ENCODE data around the gene SEC24C. TPM values are rescaled to one million over a fixed set of nuclear protein-coding genes. Genes with fewer than 3 reads are reported as not detected.

Gene SEC24C
- total RNA-seq, 4 donors from 2014 or later, result 47.5 to 65.1 (median 49.6) TPM

- Histone ChIP-seq H3K4me3 (no peak overlapping the region), H3K4me1 (peaks cover 0 to 27% (median 0%) of the 10 kb centered on the region in 3 donors), H3K27ac (peak overlapping the region in 3 of 4 donors; percentile 32 to 72 (median 61)), H3K9me3 (no peaks in the 10 kb centered on the region), H3K27me3 (no peaks in the 10 kb centered on the region), H3K36me3 (peaks cover 0 to 94% of the 10 kb centered on the region in 2 donors)
- TF ChIP-seq POLR2A (IDR thresholded peaks at IDR 0.05), result no peak
- TF ChIP-seq EP300 (IDR thresholded peaks at IDR 0.05), result no peak
- no peak for TF ChIP-seq POLR2AphosphoS5 (IDR thresholded peaks at IDR 0.05)
- no peak for TF ChIP-seq CTCF (IDR thresholded peaks at IDR 0.05)
- ATAC-seq, result no peak
- WGBS, 2 donors (ENCODE audit: low coverage in 1 of 2), result no CpG with 5 or more reads among the region's 10 CpGs
These were observed 74.2 kb downstream of the SEC24C start for GRCh38 chr10:73818402-73818801.

- Histone ChIP-seq H3K27me3 (no peaks in the 10 kb centered on the region), H3K9me3 (no peaks in the 10 kb centered on the region), H3K27ac (peak overlapping the region in 3 of 4 donors; percentile 61 to 72 (median 63)), H3K36me3 (peaks cover 0 to 94% of the 10 kb centered on the region in 2 donors), H3K4me1 (peaks cover 0 to 27% (median 0%) of the 10 kb centered on the region in 3 donors), H3K4me3 (no peak overlapping the region)
- TF ChIP-seq POLR2AphosphoS5 (IDR thresholded peaks at IDR 0.05), result no peak
- TF ChIP-seq EP300 (IDR thresholded peaks at IDR 0.05), result no peak
- TF ChIP-seq POLR2A (IDR thresholded peaks at IDR 0.05), result no peak
- TF ChIP-seq CTCF (IDR thresholded peaks at IDR 0.05), result no peak
- ATAC-seq, result no peak
- WGBS, 2 donors (ENCODE audit: low coverage in 1 of 2), result 47 to 61% methylated on average over 2 to 4 of the region's 5 CpGs
These were observed 74.9 kb downstream of the SEC24C start for GRCh38 chr10:73819081-73819480.

- TF ChIP-seq POLR2AphosphoS5 (IDR thresholded peaks at IDR 0.05), result no peak
- no peak for TF ChIP-seq POLR2A (IDR thresholded peaks at IDR 0.05)
- TF ChIP-seq EP300 (IDR thresholded peaks at IDR 0.05), result no peak
- TF ChIP-seq CTCF (IDR thresholded peaks at IDR 0.05), result no peak
- ATAC-seq, result peak; percentile 40
- peak overlapping the region in 3 of 4 donors; percentile 61 to 72 (median 63) for H3K27ac ChIP-seq
- WGBS, 2 donors (ENCODE audit: low coverage in 1 of 2), result no CpG with 5 or more reads among the region's 20 CpGs
- peaks cover 0 to 27% (median 0%) of the 10 kb centered on the region in 3 donors for H3K4me1 ChIP-seq
- H3K36me3 ChIP-seq, result peaks cover 0 to 94% of the 10 kb centered on the region in 2 donors
- H3K27me3 ChIP-seq, result no peaks in the 10 kb centered on the region
- no peaks in the 10 kb centered on the region for H3K9me3 ChIP-seq
- H3K4me3 ChIP-seq, result no peak overlapping the region
These were observed 75.4 kb downstream of the SEC24C start for GRCh38 chr10:73819513-73820093.

Small RNA genes lying within 50 kb of the gene (small RNA-seq; reads per million reads assigned to genes)
- 0 reads per million in 4 donors for gene AC022400.4
- 0 reads per million in 4 donors for gene AC022400.9
- gene RNA5SP320, result 0 reads per million in 4 donors
- 0 reads per million in 4 donors for gene ZSWIM8-AS1

Other genes starting within 250 kb of the SEC24C start
- gene PPP3CB, start 248.3 kb upstream of the SEC24C start, total RNA-seq, result 100 to 1,000 TPM in 1 of 4 donors, 10 to 100 TPM in 3; 69.2 to 121 (median 75.4) TPM
- 100 to 1,000 TPM in 1 of 4 donors, 10 to 100 TPM in 3; 27.1 to 106 (median 53.8) TPM for gene USP54, start 153.0 kb upstream of the SEC24C start, total RNA-seq
- not detected for gene MYOZ1, start 102.9 kb upstream of the SEC24C start, total RNA-seq
- gene SYNPO2L, start 88.3 kb upstream of the SEC24C start, total RNA-seq, result under 1 TPM in 2 of 4 donors, not detected in 2; 0.15 to 0.16 TPM
- gene AGAP5, start 46.3 kb upstream of the SEC24C start, total RNA-seq, result 1 to 10 TPM in 3 of 4 donors, under 1 TPM in 1; 0.72 to 7.8 (median 4.2) TPM
- 10 to 100 TPM; 19.9 to 29.5 (median 21.4) TPM for gene CHCHD1, start 37.7 kb downstream of the SEC24C start, total RNA-seq
- 100 to 1,000 TPM in 2 of 4 donors, 10 to 100 TPM in 2; 48.4 to 121 (median 101) TPM for gene ZSWIM8, start 41.2 kb downstream of the SEC24C start, total RNA-seq
- 10 to 100 TPM; 17.9 to 53.9 (median 25.7) TPM for gene NDST2, start 67.2 kb downstream of the SEC24C start, total RNA-seq
- gene CAMK2G, start 130.2 kb downstream of the SEC24C start, total RNA-seq, result 100 to 1,000 TPM in 3 of 4 donors, 10 to 100 TPM in 1; 82.3 to 207 (median 155) TPM
- gene PLAU, start 166.8 kb downstream of the SEC24C start, total RNA-seq, result 10 to 100 TPM in 1 of 4 donors, 1 to 10 TPM in 3; 1.1 to 43.3 (median 8.3) TPM

All from gastroesophageal sphincter (tissue), 4 donors.